ENCODE results near the gene MRPL17.

MRPL17 gene

GRCh38 chr11:6634534-6634933 lies 48.6 kb downstream of the MRPL17 start:
- Histone ChIP-seq H3K4me3 (replicated peaks; ENCODE audit: low read depth, low read length) (no peak overlapping the region), H3K36me3 (ENCODE audit: control insufficient read depth, insufficient read depth, low read length) (no peaks in the 10 kb centered on the region), H3K27me3 (replicated peaks; ENCODE audit: control insufficient read depth, insufficient read depth, low read length) (no peaks in the 10 kb centered on the region)
- TF ChIP-seq, protein P1, sequence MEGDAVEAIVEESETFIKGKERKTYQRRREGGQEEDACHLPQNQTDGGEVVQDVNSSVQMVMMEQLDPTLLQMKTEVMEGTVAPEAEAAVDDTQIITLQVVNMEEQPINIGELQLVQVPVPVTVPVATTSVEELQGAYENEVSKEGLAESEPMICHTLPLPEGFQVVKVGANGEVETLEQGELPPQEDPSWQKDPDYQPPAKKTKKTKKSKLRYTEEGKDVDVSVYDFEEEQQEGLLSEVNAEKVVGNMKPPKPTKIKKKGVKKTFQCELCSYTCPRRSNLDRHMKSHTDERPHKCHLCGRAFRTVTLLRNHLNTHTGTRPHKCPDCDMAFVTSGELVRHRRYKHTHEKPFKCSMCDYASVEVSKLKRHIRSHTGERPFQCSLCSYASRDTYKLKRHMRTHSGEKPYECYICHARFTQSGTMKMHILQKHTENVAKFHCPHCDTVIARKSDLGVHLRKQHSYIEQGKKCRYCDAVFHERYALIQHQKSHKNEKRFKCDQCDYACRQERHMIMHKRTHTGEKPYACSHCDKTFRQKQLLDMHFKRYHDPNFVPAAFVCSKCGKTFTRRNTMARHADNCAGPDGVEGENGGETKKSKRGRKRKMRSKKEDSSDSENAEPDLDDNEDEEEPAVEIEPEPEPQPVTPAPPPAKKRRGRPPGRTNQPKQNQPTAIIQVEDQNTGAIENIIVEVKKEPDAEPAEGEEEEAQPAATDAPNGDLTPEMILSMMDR (IDR thresholded peaks at IDR 0.05; ENCODE audit: insufficient read depth, low read length, poor library complexity, severe bottlenecking): no peak
- DNase-seq (ENCODE audit: extremely low read depth, insufficient read length): no peak

- Histone ChIP-seq H3K36me3 (ENCODE audit: control insufficient read depth, insufficient read depth, low read length) (no peaks in the 10 kb centered on the region), H3K27me3 (replicated peaks; ENCODE audit: control insufficient read depth, insufficient read depth, low read length) (no peaks in the 10 kb centered on the region), H3K4me3 (replicated peaks; ENCODE audit: low read depth, low read length) (no peak overlapping the region)
- no peak for DNase-seq (ENCODE audit: extremely low read depth, insufficient read length)
- TF ChIP-seq, protein P1 (IDR thresholded peaks at IDR 0.05; ENCODE audit: insufficient read depth, low read length, poor library complexity, severe bottlenecking): no peak
Observed at GRCh38 chr11:6633422-6634408, 49.4 kb downstream of the MRPL17 start.

DNA sequence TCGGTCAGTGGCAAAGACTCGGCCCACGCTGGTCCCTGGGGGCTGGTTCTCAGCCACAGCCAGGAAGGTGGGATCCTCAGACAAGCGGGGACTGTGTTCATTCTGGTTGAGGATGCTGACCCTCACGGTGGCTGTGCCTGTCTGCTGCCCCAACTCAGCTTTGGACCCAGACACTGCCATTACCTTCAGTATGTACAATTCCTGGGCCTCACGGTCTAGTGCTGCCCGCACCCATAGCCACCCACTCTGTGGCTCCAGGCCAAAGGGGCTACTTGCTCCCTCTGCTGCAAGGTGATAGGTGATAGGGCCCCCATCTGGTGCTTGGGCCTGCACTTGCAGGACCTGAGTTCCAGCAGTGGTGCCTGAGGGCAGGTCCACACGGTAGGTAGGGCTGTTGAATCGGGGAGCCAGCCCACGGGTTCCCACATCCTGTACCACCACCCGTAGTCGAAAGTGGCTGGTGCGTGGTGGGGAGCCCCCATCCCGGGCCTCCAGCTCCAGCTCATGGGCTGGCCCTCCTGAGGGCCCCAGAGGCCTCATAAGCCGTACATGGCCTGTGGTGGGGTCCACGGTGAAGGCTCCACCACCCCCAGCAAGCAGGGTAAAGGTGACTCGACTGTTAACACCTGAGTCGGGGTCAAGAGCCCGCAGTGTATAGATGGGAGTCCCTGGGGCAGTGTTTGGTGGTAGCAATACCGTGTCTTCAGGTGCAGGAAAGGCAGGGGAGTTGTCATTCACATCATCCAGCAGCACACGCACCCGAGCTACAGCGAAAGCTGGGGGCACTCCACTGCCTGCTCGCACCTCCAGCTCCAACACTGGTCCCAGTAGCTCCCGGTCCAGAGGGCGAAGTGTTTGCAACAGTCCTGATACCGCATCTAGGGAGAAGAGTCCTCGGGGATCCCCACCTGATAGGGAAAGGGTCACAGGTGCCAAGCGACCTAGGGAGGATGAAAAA lies 50.7 kb downstream of the MRPL17 start:
- DNase-seq (ENCODE audit: extremely low read depth, insufficient read length): no peak
- Histone ChIP-seq H3K27me3 (replicated peaks; ENCODE audit: control insufficient read depth, insufficient read depth, low read length) (no peaks in the 10 kb centered on the region), H3K4me3 (replicated peaks; ENCODE audit: low read depth, low read length) (no peak overlapping the region), H3K36me3 (ENCODE audit: control insufficient read depth, insufficient read depth, low read length) (no peaks in the 10 kb centered on the region)
- TF ChIP-seq, protein P1 (IDR thresholded peaks at IDR 0.05; ENCODE audit: insufficient read depth, low read length, poor library complexity, severe bottlenecking): no peak

DNA sequence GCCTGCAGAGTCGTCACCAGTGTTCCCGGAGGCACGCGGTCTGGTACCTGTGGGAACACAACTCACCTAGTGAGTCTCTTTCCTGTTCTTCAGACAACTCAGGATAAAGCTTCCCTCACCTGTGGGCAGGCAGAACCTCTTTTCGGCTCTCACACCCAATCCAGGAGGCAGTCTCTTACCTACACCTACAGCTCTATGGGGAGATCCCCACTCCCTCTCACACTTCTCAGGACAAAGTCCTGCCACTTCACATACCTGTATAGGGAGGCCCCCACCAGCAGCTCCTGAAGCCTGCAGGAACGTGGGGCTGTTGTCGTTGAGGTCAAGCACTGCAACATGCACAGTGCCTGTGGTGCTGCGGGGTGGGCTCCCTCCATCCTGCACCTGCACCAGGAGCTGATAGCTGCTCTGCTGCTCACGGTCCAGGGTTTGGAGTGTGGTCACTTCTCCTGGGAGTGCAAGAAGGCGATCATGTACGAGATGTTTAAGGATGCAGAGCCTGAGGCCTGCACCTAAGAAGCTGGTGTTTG lies 51.7 kb downstream of the MRPL17 start:
- Histone ChIP-seq H3K27me3 (replicated peaks; ENCODE audit: control insufficient read depth, insufficient read depth, low read length) (no peaks in the 10 kb centered on the region), H3K36me3 (ENCODE audit: control insufficient read depth, insufficient read depth, low read length) (no peaks in the 10 kb centered on the region), H3K4me3 (replicated peaks; ENCODE audit: low read depth, low read length) (no peak overlapping the region)
- DNase-seq (ENCODE audit: extremely low read depth, insufficient read length): no peak
- TF ChIP-seq, protein P1 (IDR thresholded peaks at IDR 0.05; ENCODE audit: insufficient read depth, low read length, poor library complexity, severe bottlenecking): no peak

GRCh38 chr11:6630632-6631291 lies 52.4 kb downstream of the MRPL17 start:
- Histone ChIP-seq H3K27me3 (replicated peaks; ENCODE audit: control insufficient read depth, insufficient read depth, low read length) (no peaks in the 10 kb centered on the region), H3K4me3 (replicated peaks; ENCODE audit: low read depth, low read length) (no peak overlapping the region), H3K36me3 (ENCODE audit: control insufficient read depth, insufficient read depth, low read length) (no peaks in the 10 kb centered on the region)
- TF ChIP-seq, protein P1 (IDR thresholded peaks at IDR 0.05; ENCODE audit: insufficient read depth, low read length, poor library complexity, severe bottlenecking): no peak
- DNase-seq (ENCODE audit: extremely low read depth, insufficient read length): no peak
